Parietal lobe (tissue), 2 donors: ENCODE measurements around the gene RABEP2. TPM values are rescaled to one million over a fixed set of nuclear protein-coding genes. Genes with fewer than 3 reads are reported as not detected.

Experiments
- small RNA-seq: library from RNA; depleted of rRNA; stranded (forward); fragments of <200 nt; gene quantifications from one replicate; pipeline ENCODE3, GENCODE V24; 2014; ENCODE audit warnings: low replicate concordance
- total RNA-seq: library from RNA; depleted of rRNA; stranded (reverse); fragments of >200 nt; gene quantifications from one replicate; pipeline ENCODE4 v1.2.3, GENCODE V29; 2014

The RABEP2 gene
- 21.9 TPM for total RNA-seq

GRCh38 chr16:28924762-28925385 is at the start of gene RABEP2:
Gene RABEP2, minus strand, starts transcription at chr16:28925238. Its CDS starts 75 bp downstream, at chr16:28925163.

GRCh38 chr16:28974437-28975157 is 49.6 kb upstream of the RABEP2 start, which contains the start of gene SPNS1:
Gene SPNS1, plus strand, starts transcription at chr16:28974778. Its CDS starts 374 bp downstream, at chr16:28975152.

GRCh38 chr16:28950648-28951409 is 25.8 kb upstream of the RABEP2 start, which contains the start of gene NFATC2IP:
Gene NFATC2IP, plus strand, starts transcription at chr16:28950937. Its CDS starts 75 bp downstream, at chr16:28951012.

GRCh38 chr16:28931801-28932225 is 6.8 kb upstream of the RABEP2 start, which contains the start of gene CD19:
Gene CD19, plus strand, starts transcription at chr16:28931971. Its CDS starts 30 bp downstream, at chr16:28932001.

GRCh38 chr16:28878083-28878926 is 46.7 kb downstream of the RABEP2 start, which contains the start of gene ATP2A1:
Gene ATP2A1, plus strand, starts transcription at chr16:28878488. Its CDS starts 184 bp downstream, at chr16:28878672.

Small RNA genes lying within 50 kb of the gene (small RNA-seq; reads per million reads assigned to genes)
- gene RF00416 = not detected

Other genes with a start within 250 kb of the RABEP2 start
- 171 TPM for gene EIF3C, start 213.8 kb downstream of the RABEP2 start, total RNA-seq
- gene NPIPB9, start 173.5 kb downstream of the RABEP2 start, total RNA-seq = 11.6 TPM
- gene ATXN2L, start 102.2 kb downstream of the RABEP2 start, total RNA-seq = 72.3 TPM
- 54.5 TPM for gene TUFM, start 78.9 kb downstream of the RABEP2 start, total RNA-seq
- gene SH2B1, start 61.4 kb downstream of the RABEP2 start, total RNA-seq = 21.6 TPM
- 0.63 TPM for gene ATP2A1, start 46.8 kb downstream of the RABEP2 start, total RNA-seq
- gene CD19, start 6.7 kb upstream of the RABEP2 start, total RNA-seq = 0.94 TPM
- gene NFATC2IP, start 25.7 kb upstream of the RABEP2 start, total RNA-seq = 45.1 TPM
- gene SPNS1, start 49.5 kb upstream of the RABEP2 start, total RNA-seq = 19.4 TPM
- 1.3 TPM for gene LAT, start 59.8 kb upstream of the RABEP2 start, total RNA-seq